ENCODE measurements around the gene DDX56. TPM values are rescaled to one million over a fixed set of nuclear protein-coding genes. Genes with fewer than 3 reads are reported as not detected.

DDX56 gene
- total RNA-seq, 1 experiment from 2014 or later = 120 TPM

- peak overlapping the region; percentile 53 for H3K18ac ChIP-seq (ENCODE audit: insufficient read length, low read depth, low read length)
- no peak overlapping the region for H4K5ac ChIP-seq (ENCODE audit: insufficient read length, low read depth, low read length)
- H3K23ac ChIP-seq (ENCODE audit: insufficient read length, low read depth, low read length) = no peak overlapping the region
- H4K20me1 ChIP-seq (ENCODE audit: control insufficient read depth, insufficient read depth, insufficient read length) = no peaks in the 10 kb centered on the region
- H3K4me2 ChIP-seq (ENCODE audit: insufficient read depth, insufficient read length, low read length) = peak overlapping the region; percentile 98
- H3T11ph ChIP-seq (ENCODE audit: low read length) = no peak overlapping the region
- H4K91ac ChIP-seq (ENCODE audit: insufficient read length, low read depth, low read length) = no peak overlapping the region
- peak overlapping the region; percentile 81 for H3K14ac ChIP-seq (ENCODE audit: insufficient read depth, low read length)
- no peak overlapping the region for H2BK120ac ChIP-seq (ENCODE audit: low read depth, low read length, poor library complexity, severe bottlenecking)
- no peak overlapping the region for H2AK5ac ChIP-seq (ENCODE audit: insufficient read length, low read length)
- peaks cover 3% of the 10 kb centered on the region for H3K79me1 ChIP-seq (ENCODE audit: insufficient read depth, low read depth, low read length, poor library complexity, severe bottlenecking)
- Mint-ChIP-seq H3K9me3 (no peaks in the 10 kb centered on the region; a peak in 1 of 5 replicates), H3K27me3 (ENCODE audit: low read depth) (peaks cover 2% of the 10 kb centered on the region; the same call in 1 of the 2 replicates), H3K36me3 (ENCODE audit: insufficient read depth in 1 of 3, low read depth in 3 of 3) (peaks cover 4 to 11% (median 10%) of the 10 kb centered on the region in 3 experiments), H3K4me3 (peak overlapping the region; percentile 91 to 94), H3K4me1 (peaks cover 9 to 19% of the 10 kb centered on the region in 2 experiments), H3K27ac (peak overlapping the region; percentile 98 to 99 (median 99))
- DNase-seq = no peak
- no peaks in the 10 kb centered on the region; the same call in 1 of the 2 replicates for H3K4me1 ChIP-seq (ENCODE audit: insufficient read depth, low read length)
- no peak overlapping the region for H2BK12ac ChIP-seq (ENCODE audit: insufficient read length, low read depth, low read length)
- no peak overlapping the region for H3K56ac ChIP-seq (ENCODE audit: insufficient read length, low read depth, low read length)
- H3K27ac ChIP-seq (ENCODE audit: insufficient read length, low read depth, low read length) = peak overlapping the region; percentile 42
- peaks cover 4% of the 10 kb centered on the region for H3K23me2 ChIP-seq (ENCODE audit: insufficient read length, low read depth, low read length, poor library complexity, severe bottlenecking)
- no peaks in the 10 kb centered on the region for H3K9me3 ChIP-seq (ENCODE audit: control insufficient read depth, low read depth, low read length)
- peaks cover 20% of the 10 kb centered on the region; the same call in 1 of the 2 replicates for H3K79me2 ChIP-seq (ENCODE audit: insufficient read depth, low read length)
- H2BK15ac ChIP-seq (ENCODE audit: low read depth, low read length) = no peak overlapping the region
- no CpG with 5 or more reads among the region's 35 CpGs for WGBS (ENCODE audit: extremely low coverage, insufficient read length, low lambda C conversion rate)
- no peak overlapping the region for H4K8ac ChIP-seq (replicated peaks; ENCODE audit: insufficient read length, low read depth, low read length)
- no peak overlapping the region for H2AFZ ChIP-seq (ENCODE audit: low read length)
- H3K4ac ChIP-seq (ENCODE audit: low read depth, low read length) = no peak overlapping the region; the same call in 1 of the 2 replicates
- peak overlapping the region; percentile 94 for H3K9ac ChIP-seq (ENCODE audit: extremely low read depth, insufficient read length, low read length)
- H3K27me3 ChIP-seq (ENCODE audit: insufficient read depth, low read length) = no peaks in the 10 kb centered on the region
- no peak overlapping the region for H2BK20ac ChIP-seq (ENCODE audit: low read depth, low read length, poor library complexity, severe bottlenecking)
- no peak overlapping the region for H2BK5ac ChIP-seq (ENCODE audit: insufficient read length, low read length)
- no peak for TF ChIP-seq CTCF (conservative IDR thresholded peaks at IDR 0.05)
These were observed 33.7 kb upstream of the DDX56 start for GRCh38 chr7:44607141-44608068.
